K562 (cell line): Measurements from ENCODE around the gene MYL10. TPM values are rescaled to one million over a fixed set of nuclear protein-coding genes. Genes with fewer than 3 reads are reported as not detected.

Experiments
- ATAC-seq: fragments of 200-7000 bp; cut with Tn5 transposase; 3 replicates; pipeline ENCODE4 v1.9.1; 2020; ENCODE audit warnings: moderate library complexity
- BruUV-seq: library from RNA; stranded (reverse); fragments of 400-500 nt; replicated peaks from 2 replicates; lab custom pipeline; 2021; lab: Mats Ljungman, UMichigan
- CTCF ChIA-PET: fragments of 300-600 bp; formaldehyde crosslinking; extraction: SDS; loops from one replicate; lab custom pipeline; 2021; ENCODE audit warnings: low intra/inter-chr PET ratio; lab: Yijun Ruan, JAX
- POLR2A ChIA-PET: fragments of 300-600, 350-650 bp; sonication (Branson Sonifier 250); formaldehyde crosslinking; extraction: SDS; loops from one replicate; lab custom pipeline; 2021; ENCODE audit warnings: antibody characterized with exemption, inconsistent platforms; lab: Yijun Ruan, JAX
- DNase-seq, 4 experiments: peaks; one replicate each; pipeline versions ENCODE4 v3.0.0 to v3.0.0-alpha.2; 2011 to 2018; ENCODE audit warnings: low spot score in 3 of 4, mixed read lengths in 3 of 4; ENCODE audit errors: extremely low read depth in 1 of 4
- FAIRE-seq: peaks from 2 replicates; lab custom pipeline; 2011; peaks lifted over from hg19 to GRCh38; lab: Jason Lieb, UNC
- H2AFZ ChIP-seq: 2 replicates; pipeline ENCODE4 v1.6.0; 2011; ENCODE audit warnings: low read depth, low read length, control low read depth, inconsistent platforms
- H3K27ac ChIP-seq: fragments of 200-600 bp; 3 replicates; pipeline ENCODE4 v1.8.0; 2011; ENCODE audit warnings: low read depth, mild to moderate bottlenecking, control low read depth, inconsistent platforms, low read length, moderate library complexity, mixed read lengths; ENCODE audit errors: extremely low read depth
- H3K27me3 ChIP-seq, 2 experiments: fragments of 300-600 bp in 1 of 2; 2 replicates in 1 of 2; 3 replicates in 1 of 2; pipeline versions ENCODE4 v1.6.0 to v1.8.0; 2011; ENCODE audit warnings: inconsistent platforms in 2 of 2, low read length in 2 of 2, mild to moderate bottlenecking in 1 of 2, mixed read lengths in 1 of 2, moderate library complexity in 1 of 2; ENCODE audit not compliant: control insufficient read depth in 2 of 2, insufficient read depth in 2 of 2
- H3K36me3 ChIP-seq: fragments of 300-600 bp; 3 replicates; pipeline ENCODE4 v1.8.0; 2011; ENCODE audit warnings: mild to moderate bottlenecking, low read length, inconsistent platforms; ENCODE audit not compliant: control insufficient read depth, insufficient read depth
- H3K4me1 ChIP-seq, 2 experiments: fragments of 200-600 bp in 1 of 2; replicated peaks in 1 of 2; 2 replicates in 1 of 2; 3 replicates in 1 of 2; pipeline versions ENCODE4 v1.5.1 to v1.8.0; 2011; ENCODE audit warnings: inconsistent platforms in 2 of 2, low read length in 2 of 2, mild to moderate bottlenecking in 1 of 2, mixed read lengths in 1 of 2, moderate library complexity in 1 of 2; ENCODE audit not compliant: control insufficient read depth in 2 of 2, insufficient read depth in 2 of 2
- H3K4me2 ChIP-seq: 2 replicates; pipeline ENCODE4 v1.6.1; 2011; ENCODE audit warnings: low read length, control low read depth, inconsistent platforms, mixed read lengths; ENCODE audit not compliant: insufficient read depth
- H3K4me3 ChIP-seq: fragments of 200-600 bp; sonication (generic), shearing (Covaris generic); 2 replicates; pipeline ENCODE4 v1.5.1; 2016; ENCODE audit warnings: control low read depth, inconsistent platforms
- H3K79me2 ChIP-seq: fragments of 200-600 bp; 3 replicates; pipeline ENCODE4 v1.8.0; 2011; ENCODE audit warnings: low read length, inconsistent platforms; ENCODE audit not compliant: control insufficient read depth, insufficient read depth
- H3K9ac ChIP-seq, 2 experiments: 2 replicates each; pipeline versions ENCODE4 v1.6.0 to v1.6.1; 2011; ENCODE audit warnings: low read depth in 2 of 2, low read length in 2 of 2, control low read depth in 1 of 2, inconsistent platforms in 1 of 2, mild to moderate bottlenecking in 1 of 2, mixed read lengths in 1 of 2; ENCODE audit not compliant: insufficient read depth in 1 of 2
- H3K9me1 ChIP-seq: one replicate; pipeline ENCODE4 v1.6.0; 2011; ENCODE audit warnings: inconsistent platforms, mild to moderate bottlenecking, low read length, moderate library complexity; ENCODE audit not compliant: control insufficient read depth, insufficient read depth
- H3K9me3 ChIP-seq: replicated peaks from 2 replicates; pipeline ENCODE4 v1.5.1; 2011; ENCODE audit warnings: low read depth, low read length, inconsistent platforms; ENCODE audit not compliant: control insufficient read depth, insufficient read depth
- H4K20me1 ChIP-seq: replicated peaks from 2 replicates; pipeline ENCODE4 v1.6.1; 2011; ENCODE audit warnings: low read length, inconsistent platforms, mixed read lengths; ENCODE audit not compliant: control insufficient read depth, insufficient read depth
- ARNT ChIP-seq, 2 experiments: fragments of 450-650 bp; IDR thresholded peaks; 2 replicates each; pipeline ENCODE4 v1.6.1; 2016; ENCODE audit warnings: mild to moderate bottlenecking in 1 of 2
- CBFA2T3 ChIP-seq: fragments of 450-650 bp; IDR thresholded peaks from 2 replicates; pipeline ENCODE4 v1.6.1; 2017
- CBX8 ChIP-seq: fragments of 200-600 bp; sonication (generic); IDR thresholded peaks from 2 replicates; pipeline ENCODE4 v1.6.1; 2012; ENCODE audit warnings: borderline replicate concordance, mixed run types, low read depth, mild to moderate bottlenecking, moderate library complexity, mixed read lengths, low read length, control low read depth, inconsistent platforms; ENCODE audit not compliant: poor library complexity, severe bottlenecking; ENCODE audit errors: extremely low read depth
- EZH2 ChIP-seq: IDR thresholded peaks from 2 replicates; pipeline ENCODE4 v1.6.1; 2012; ENCODE audit warnings: low read depth, mild to moderate bottlenecking, inconsistent platforms, low read length, borderline replicate concordance
- MTA3 ChIP-seq: fragments of 450-650 bp; formaldehyde crosslinking; IDR thresholded peaks from 2 replicates; pipeline ENCODE4 v1.6.1; 2017; ENCODE audit warnings: mild to moderate bottlenecking, borderline replicate concordance
- RBM14 ChIP-seq: fragments of 200-400 bp; formaldehyde crosslinking; IDR thresholded peaks from 2 replicates; pipeline ENCODE4 v1.6.1; 2018; ENCODE audit warnings: low read depth, mild to moderate bottlenecking, low read length, moderate library complexity, borderline replicate concordance; ENCODE audit not compliant: insufficient read depth
- TBP ChIP-seq: optimal IDR thresholded peaks from 2 replicates; pipeline ENCODE3; 2011; ENCODE audit warnings: low read depth, low read length, improper control_type of control experiment
- WGBS: fragments of 100-300 bp; shearing (Covaris generic); methylation state at CpG from one replicate; pipeline ENCODE4 v1.1.6; 2016; ENCODE audit warnings: low coverage, mixed read lengths; ENCODE audit not compliant: insufficient coverage; ENCODE audit errors: missing lambda C conversion rate; 5-methylcytosine and 5-hydroxymethylcytosine counted together
- in situ Hi-C: fragments of 300-500 bp; cut with MboI; formaldehyde crosslinking; loops from 4 replicates; pipeline ENCODE4 v1.15.0; 2018; ENCODE audit warnings: inconsistent platforms, mixed read lengths
- intact Hi-C: fragments of 100-400 bp; cut with micrococcal nuclease; formaldehyde crosslinking; loops from 2 replicates; pipeline ENCODE4 v1.14.2; 2022
- polyA plus RNA-seq, 8 experiments: library from polyadenylated mRNA; depleted of rRNA in 4 of 8; stranded (reverse) in 5 of 8; unstranded in 3 of 8; fragments of >200 nt; fragmentation: Nextera tagmentation in 2 of 8; fragmentation: Illumina TruSeq in 1 of 8; extraction: Ambion mirVana in 2 of 8; extraction: Trizol in 1 of 8; gene quantifications; 2 replicates each; pipeline versions ENCODE4 v1.2.1 to v1.2.3, GENCODE V29; 2011 to 2014; ENCODE audit warnings: inconsistent platforms in 1 of 8, missing spikeins in 1 of 8
- total RNA-seq, 7 experiments: library from RNA; depleted of rRNA in 6 of 7; stranded (reverse); fragments of >200 nt in 6 of 7; fragmentation: Illumina TruSeq in 2 of 7; extraction: Trizol in 2 of 7; gene quantifications; 2 replicates each; pipeline versions ENCODE4 v1.2.1 to v1.2.3, GENCODE V29; 2011 to 2021; ENCODE audit warnings: low replicate concordance in 1 of 7

MYL10 gene
- total and polyA plus RNA-seq, 9 of the 15 experiments (the other 6 are each of a cell fraction or from before 2014, with no cell fraction given): not detected

- Histone ChIP-seq H3K4me2 (no peak overlapping the region), H3K9ac (no peak overlapping the region)
- intact Hi-C loops: no loop called here
- in situ Hi-C loops: no loop called here
- TF ChIP-seq MTA3 (no peak), TBP (no peak), ARNT (IDR thresholded peaks at IDR 0.05) (no peak), CBX8 (no peak), CBFA2T3 (0 out of 2 replicates have a peak, but pooled peaks have one; percentile 7), EZH2 (no peak), RBM14 (no peak)
- TF ChIP-seq, all 486 proteins: peak for 1
- FAIRE-seq: peak; percentile 35
- Histone ChIP-seq H3K4me3 (no peak overlapping the region), H3K9me1 (no peaks in the 10 kb centered on the region), H2AFZ (no peak overlapping the region), H3K4me1 (peaks cover 0 to 12% of the 10 kb centered on the region in 2 experiments; a peak in 1 of 5 replicates), H3K36me3 (no peaks in the 10 kb centered on the region), H4K20me1 (no peaks in the 10 kb centered on the region), H3K9me3 (no peaks in the 10 kb centered on the region), H3K27me3 (peaks cover 2 to 52% of the 10 kb centered on the region in 2 experiments; a peak in 3 of 5 replicates), H3K79me2 (no peaks in the 10 kb centered on the region), H3K27ac (no peak overlapping the region)
- WGBS: 0% methylated on average over 3 of the region's 3 CpGs
- ChIA-PET POLR2A (interaction anchor here (0.6 to 0.7 kb wide), 3 partner anchors 11 to 229 kb away, joined by 3 read pairs; no protein-coding TSS in a partner anchor), CTCF (interaction anchor here (0.6 kb wide), 1 partner anchor 43 kb away, joined by 4 read pairs; no protein-coding TSS in a partner anchor)
- DNase-seq: no peak
- no peak for ATAC-seq
- BruUV-seq: no TSS peak
Observed at GRCh38 chr7:101594790-101595189, 34.3 kb downstream of the MYL10 start.
